GM12878 (cell line): Measurements from ENCODE around the gene SGTA. TPM values are rescaled to one million over a fixed set of nuclear protein-coding genes. Genes with fewer than 3 reads are reported as not detected.
A peak's percentile ranks its signal among the peaks of the same experiment; 100 is the strongest.

ENCODE experiments used
- ATAC-seq: fragments of 200-7000 bp; cut with Tn5 transposase; 3 replicates; pipeline ENCODE4 v1.9.1; 2020; ENCODE audit warnings: mild to moderate bottlenecking, moderate library complexity
- BruUV-seq: library from RNA; stranded (reverse); fragments of 400-500 nt; replicated peaks from 2 replicates; lab custom pipeline; 2021; lab: Mats Ljungman, UMichigan
- CTCF ChIA-PET: fragments of 300-600 bp; sonication (Branson Sonifier 250); formaldehyde crosslinking; extraction: SDS; loops from one replicate; lab custom pipeline; 2021; ENCODE audit warnings: inconsistent platforms; lab: Yijun Ruan, JAX
- POLR2A ChIA-PET: fragments of 350-600 bp; formaldehyde crosslinking; extraction: SDS; loops from one replicate; lab custom pipeline; 2021; ENCODE audit warnings: inconsistent platforms; lab: Charles Lee
- RAD21 ChIA-PET: fragments of 300-600 bp; sonication (Branson Sonifier 250); formaldehyde crosslinking; loops from one replicate; lab custom pipeline; 2023; ENCODE audit warnings: antibody characterized with exemption; ENCODE audit not compliant: unreplicated experiment; lab: Charles Lee
- SMC1A ChIA-PET: fragments of 300-600 bp; sonication (Branson Sonifier 250); formaldehyde crosslinking; loops from one replicate; lab custom pipeline; 2023; ENCODE audit not compliant: unreplicated experiment, uncharacterized antibody; lab: Charles Lee
- DNase-seq: peaks from one replicate; pipeline ENCODE4 v3.0.0-alpha.2; 2011; ENCODE audit warnings: low read depth, low spot score
- FAIRE-seq: peaks from 3 replicates; lab custom pipeline; 2011; peaks lifted over from hg19 to GRCh38; lab: Jason Lieb, UNC
- H2AFZ ChIP-seq: 2 replicates; pipeline ENCODE4 v1.6.0; 2011; ENCODE audit warnings: low read depth, low read length, control low read depth; ENCODE audit not compliant: control insufficient read depth
- H3K27ac ChIP-seq: 2 replicates; pipeline ENCODE4 v1.5.1; 2011; ENCODE audit warnings: control low read depth; ENCODE audit not compliant: control insufficient read depth, insufficient read depth
- H3K27me3 ChIP-seq, 2 experiments: replicated peaks in 1 of 2; 2 replicates each; pipeline versions ENCODE4 v1.6.0 to v1.6.1; 2011; ENCODE audit warnings: low read length in 1 of 2; ENCODE audit not compliant: control insufficient read depth in 2 of 2, insufficient read depth in 2 of 2
- H3K36me3 ChIP-seq, 2 experiments: 2 replicates each; pipeline ENCODE4 v1.5.1; 2011; ENCODE audit warnings: low read length in 1 of 2; ENCODE audit not compliant: control insufficient read depth in 2 of 2, insufficient read depth in 2 of 2
- H3K4me1 ChIP-seq: 2 replicates; pipeline ENCODE4 v1.6.1; 2011; ENCODE audit warnings: mild to moderate bottlenecking, low read length, moderate library complexity, mixed read lengths; ENCODE audit not compliant: control insufficient read depth, insufficient read depth
- H3K4me2 ChIP-seq: 2 replicates; pipeline ENCODE4 v1.6.0; 2011; ENCODE audit warnings: control low read depth; ENCODE audit not compliant: control insufficient read depth, insufficient read depth
- H3K4me3 ChIP-seq: fragments of 200-600 bp; sonication (generic); 2 replicates; pipeline ENCODE4 v1.5.1; 2016
- H3K79me2 ChIP-seq: 2 replicates; pipeline ENCODE4 v1.6.0; 2011; ENCODE audit warnings: low read length; ENCODE audit not compliant: control insufficient read depth, insufficient read depth
- H3K9ac ChIP-seq: 2 replicates; pipeline ENCODE4 v1.8.0; 2011; ENCODE audit warnings: low read length, control low read depth, mixed read lengths; ENCODE audit not compliant: control insufficient read depth, insufficient read depth
- H3K9me3 ChIP-seq: replicated peaks from 3 replicates; pipeline ENCODE4 v1.5.1; 2011; ENCODE audit warnings: mild to moderate bottlenecking, low read length; ENCODE audit not compliant: control insufficient read depth, insufficient read depth
- H4K20me1 ChIP-seq: 2 replicates; pipeline ENCODE4 v1.6.0; 2011; ENCODE audit not compliant: control insufficient read depth, insufficient read depth
- ESRRA ChIP-seq: IDR thresholded peaks from 2 replicates; pipeline ENCODE4 v1.6.1; 2012; ENCODE audit warnings: mild to moderate bottlenecking, low read length, improper control_type of control experiment
- FOXM1 ChIP-seq: IDR thresholded peaks from 2 replicates; pipeline ENCODE4 v1.6.1; 2012; ENCODE audit warnings: low read depth, mild to moderate bottlenecking, inconsistent platforms, low read length, moderate library complexity
- HDAC2 ChIP-seq: fragments of 200-600 bp; sonication (generic); IDR thresholded peaks from 2 replicates; pipeline ENCODE4 v1.6.1; 2017
- NFIC ChIP-seq: IDR thresholded peaks from 2 replicates; pipeline ENCODE4 v1.6.1; 2012; ENCODE audit warnings: low read depth, mild to moderate bottlenecking, inconsistent platforms, low read length, moderate library complexity
- POLR2A ChIP-seq: IDR thresholded peaks from 2 replicates; pipeline ENCODE4 v1.6.1; 2011; ENCODE audit warnings: low read depth, mild to moderate bottlenecking, low read length
- STAT1 ChIP-seq: fragments of 450-650 bp; conservative IDR thresholded peaks from 2 replicates; pipeline ENCODE4 v1.6.1; 2014; ENCODE audit warnings: antibody characterized with exemption, mild to moderate bottlenecking
- TBL1XR1 ChIP-seq: IDR thresholded peaks from 2 replicates; pipeline ENCODE4 v1.6.1; 2012; ENCODE audit warnings: low read depth, low read length, improper control_type of control experiment
- ZBTB40 ChIP-seq: fragments of 450-650 bp; IDR thresholded peaks from 2 replicates; pipeline ENCODE4 v1.6.1; 2016; ENCODE audit warnings: mild to moderate bottlenecking, moderate library complexity, borderline replicate concordance
- WGBS: methylation state at CpG from one replicate; pipeline ENCODE4 v1.1.6; 2016; ENCODE audit warnings: low lambda C conversion rate; ENCODE audit not compliant: insufficient replicate concordance, insufficient coverage; ENCODE audit errors: missing lambda C conversion rate; 5-methylcytosine and 5-hydroxymethylcytosine counted together
- in situ Hi-C: fragments of 300-500 bp; cut with MboI; formaldehyde crosslinking; loops from 9 replicates; pipeline ENCODE4 v1.14.3; 2018; ENCODE audit warnings: mixed read lengths
- intact Hi-C: fragments of 100-400 bp; cut with micrococcal nuclease; formaldehyde crosslinking; loops from one replicate; pipeline ENCODE4 v1.14.2; 2022; ENCODE audit not compliant: unreplicated experiment
- polyA plus RNA-seq, 11 experiments: library from polyadenylated mRNA; depleted of rRNA in 4 of 11; unstranded in 6 of 11; stranded (reverse) in 5 of 11; fragments of >200 nt; fragmentation: Nextera tagmentation in 4 of 11; fragmentation: Illumina TruSeq in 1 of 11; extraction: Ambion mirVana in 4 of 11; extraction: Trizol in 1 of 11; gene quantifications; 1 replicate in 1 of 11; 2 replicates in 10 of 11; pipeline versions ENCODE4 v1.2.1 to v1.2.3, GENCODE V29; 2011 to 2016; ENCODE audit warnings: inconsistent platforms in 2 of 11, missing spikeins in 2 of 11, low read depth in 1 of 11
- total RNA-seq, 4 experiments: library from RNA; depleted of rRNA in 3 of 4; stranded (reverse); fragments of >200 nt in 3 of 4; fragmentation: Illumina TruSeq in 1 of 4; extraction: Trizol in 1 of 4; gene quantifications; 2 replicates each; pipeline versions ENCODE4 v1.2.1 to v1.2.3, GENCODE V29; 2013 to 2021

Gene SGTA
- total and polyA plus RNA-seq, 10 of the 15 experiments (the other 5 are each of a cell fraction or from before 2014, with no cell fraction given) = 2.0 to 102 (median 48.2) TPM

GRCh38 chr19:2761309-2761677, 21.8 kb downstream of the SGTA start:
- no peaks in the 10 kb centered on the region for H4K20me1 ChIP-seq
- CTCF ChIA-PET = no interaction called here
- in situ Hi-C loops = no loop called here
- DNase-seq (no peak), ATAC-seq (no peak), FAIRE-seq (no peak)
- no peak overlapping the region for H3K4me2 ChIP-seq
- POLR2A ChIA-PET = no interaction called here
- WGBS = 98% methylated on average over 16 of the region's 16 CpGs
- H3K9me3 ChIP-seq = no peaks in the 10 kb centered on the region
- H3K9ac ChIP-seq = no peak overlapping the region
- H3K27me3 ChIP-seq = no peaks in the 10 kb centered on the region
- peaks cover 13 to 40% of the 10 kb centered on the region in 2 experiments for H3K36me3 ChIP-seq
- intact Hi-C loops = no loop called here
- no peaks in the 10 kb centered on the region for H3K4me1 ChIP-seq
- no TSS peak for BruUV-seq
- H3K79me2 ChIP-seq = no peaks in the 10 kb centered on the region
- RAD21 ChIA-PET = no interaction called here
- TF ChIP-seq ESRRA (no peak), FOXM1 (no peak), TBL1XR1 (no peak)
- H3K27ac ChIP-seq = no peak overlapping the region
- no peak overlapping the region for H2AFZ ChIP-seq
- H3K4me3 ChIP-seq = no peak overlapping the region
- SMC1A ChIA-PET = no interaction called here

GRCh38 chr19:2759965-2760364, 23.1 kb downstream of the SGTA start:
- SMC1A ChIA-PET = no interaction called here
- BruUV-seq = no TSS peak
- Histone ChIP-seq H3K27ac (no peak overlapping the region), H3K9me3 (no peaks in the 10 kb centered on the region), H3K4me3 (no peak overlapping the region), H3K27me3 (no peaks in the 10 kb centered on the region), H3K79me2 (no peaks in the 10 kb centered on the region), H2AFZ (no peak overlapping the region), H3K9ac (no peak overlapping the region), H3K4me2 (no peak overlapping the region), H3K36me3 (peaks cover 8 to 40% of the 10 kb centered on the region in 2 experiments), H4K20me1 (no peaks in the 10 kb centered on the region), H3K4me1 (no peaks in the 10 kb centered on the region)
- ATAC-seq (no peak), FAIRE-seq (no peak), DNase-seq (no peak)
- intact Hi-C loops = no loop called here
- WGBS = 98% methylated on average over 7 of the region's 7 CpGs
- CTCF ChIA-PET = interaction anchor here (1.5 kb wide), 1 partner anchor 112 kb away, joined by 5 read pairs; no protein-coding TSS in a partner anchor
- in situ Hi-C loops = no loop called here
- POLR2A ChIA-PET = interaction anchor here (0.6 kb wide), 1 partner anchor 26 kb away, joined by 3 read pairs; no protein-coding TSS in a partner anchor
- TF ChIP-seq HDAC2 (no peak), STAT1 (no peak), ZBTB40 (peak; percentile 83; the same call in 1 of the 2 replicates), NFIC (no peak), POLR2A (0 out of 2 replicates have a peak, but pooled peaks have one; percentile 4)
- RAD21 ChIA-PET = no interaction called here
